Neutrophil (primary cell): ENCODE data around the gene NCKAP5L.

Source experiments
- H3K27ac ChIP-seq: fragments of 200-600 bp; sonication (generic); 2 replicates; pipeline ENCODE4 v1.5.1; 2016; ENCODE audit warnings: mild to moderate bottlenecking, moderate library complexity
- H3K27me3 ChIP-seq: fragments of 200-600 bp; sonication (generic); 2 replicates; pipeline ENCODE4 v1.6.0; 2016; ENCODE audit warnings: mild to moderate bottlenecking
- H3K36me3 ChIP-seq: fragments of 200-600 bp; sonication (generic); 2 replicates; pipeline ENCODE4 v1.5.1; 2017
- H3K4me1 ChIP-seq, 2 experiments: fragments of 200-600 bp in 1 of 2; sonication (generic) in 1 of 2; 1 replicate in 1 of 2; 2 replicates in 1 of 2; pipeline versions ENCODE4 v1.5.1 to v1.6.1; 2013 to 2016; ENCODE audit warnings: low read depth in 1 of 2, low read length in 1 of 2, mild to moderate bottlenecking in 1 of 2, moderate library complexity in 1 of 2; ENCODE audit not compliant: control insufficient read depth in 1 of 2, insufficient read depth in 1 of 2
- H3K4me3 ChIP-seq, 2 experiments: fragments of 200-600 bp in 1 of 2; sonication (generic) in 1 of 2; 1 replicate in 1 of 2; 2 replicates in 1 of 2; pipeline ENCODE4 v1.5.1; 2013 to 2016; ENCODE audit warnings: low read depth in 1 of 2, low read length in 1 of 2, mild to moderate bottlenecking in 1 of 2, moderate library complexity in 1 of 2
- H3K9me3 ChIP-seq: fragments of 200-600 bp; sonication (generic); 2 replicates; pipeline ENCODE4 v1.5.1; 2016
- TF ChIP-seq, protein P1 (sequence below): fragments of 200-600 bp; sonication (generic); IDR thresholded peaks from 2 replicates; pipeline ENCODE4 v1.5.1; 2016; ENCODE audit warnings: antibody characterized with exemption

The NCKAP5L gene

DNA sequence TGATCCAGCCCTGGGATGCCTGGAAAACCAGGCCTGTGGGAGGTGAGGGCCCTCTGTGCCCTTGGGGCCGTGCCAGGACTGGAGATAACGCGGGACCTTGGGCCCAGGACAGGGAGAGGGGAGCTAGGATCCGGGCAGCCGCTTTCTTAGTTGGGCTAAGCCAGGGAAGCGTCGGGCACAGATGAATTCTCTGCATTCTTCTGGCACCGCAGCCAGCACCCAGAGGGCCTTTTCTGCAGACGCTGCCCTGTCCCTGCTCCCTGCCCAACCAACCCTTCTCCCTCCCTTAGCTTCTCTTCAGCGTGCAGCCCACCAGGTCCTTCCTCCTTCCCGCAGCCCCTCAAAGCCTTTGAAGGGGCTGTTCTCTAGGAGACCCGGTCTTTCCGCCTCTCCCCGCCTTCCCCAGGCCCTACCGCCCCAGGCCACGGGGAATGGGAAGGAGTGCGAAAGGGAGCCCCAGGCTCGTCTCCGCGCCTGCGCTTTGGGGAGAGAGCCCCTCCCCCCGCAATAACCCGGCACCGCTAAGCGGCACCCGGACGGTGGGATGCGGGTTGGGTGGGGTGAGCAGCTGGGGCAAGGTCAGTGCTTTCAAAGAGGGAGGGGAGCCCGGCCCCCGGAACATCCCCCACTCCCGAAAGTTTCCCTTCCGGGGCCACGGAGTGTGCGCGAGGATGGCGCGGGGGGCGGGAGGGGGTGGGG is 663 bp downstream of the NCKAP5L start:
- TF ChIP-seq, protein P1, sequence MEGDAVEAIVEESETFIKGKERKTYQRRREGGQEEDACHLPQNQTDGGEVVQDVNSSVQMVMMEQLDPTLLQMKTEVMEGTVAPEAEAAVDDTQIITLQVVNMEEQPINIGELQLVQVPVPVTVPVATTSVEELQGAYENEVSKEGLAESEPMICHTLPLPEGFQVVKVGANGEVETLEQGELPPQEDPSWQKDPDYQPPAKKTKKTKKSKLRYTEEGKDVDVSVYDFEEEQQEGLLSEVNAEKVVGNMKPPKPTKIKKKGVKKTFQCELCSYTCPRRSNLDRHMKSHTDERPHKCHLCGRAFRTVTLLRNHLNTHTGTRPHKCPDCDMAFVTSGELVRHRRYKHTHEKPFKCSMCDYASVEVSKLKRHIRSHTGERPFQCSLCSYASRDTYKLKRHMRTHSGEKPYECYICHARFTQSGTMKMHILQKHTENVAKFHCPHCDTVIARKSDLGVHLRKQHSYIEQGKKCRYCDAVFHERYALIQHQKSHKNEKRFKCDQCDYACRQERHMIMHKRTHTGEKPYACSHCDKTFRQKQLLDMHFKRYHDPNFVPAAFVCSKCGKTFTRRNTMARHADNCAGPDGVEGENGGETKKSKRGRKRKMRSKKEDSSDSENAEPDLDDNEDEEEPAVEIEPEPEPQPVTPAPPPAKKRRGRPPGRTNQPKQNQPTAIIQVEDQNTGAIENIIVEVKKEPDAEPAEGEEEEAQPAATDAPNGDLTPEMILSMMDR: no peak
- H3K9me3 ChIP-seq: no peaks in the 10 kb centered on the region
- no peaks in the 10 kb centered on the region for H3K36me3 ChIP-seq
- peak overlapping the region; percentile 70 to 71 for H3K4me3 ChIP-seq
- H3K27me3 ChIP-seq: peaks cover 2% of the 10 kb centered on the region
- peaks cover 46 to 55% of the 10 kb centered on the region in 2 experiments for H3K4me1 ChIP-seq
- H3K27ac ChIP-seq: peak overlapping the region; percentile 76

DNA sequence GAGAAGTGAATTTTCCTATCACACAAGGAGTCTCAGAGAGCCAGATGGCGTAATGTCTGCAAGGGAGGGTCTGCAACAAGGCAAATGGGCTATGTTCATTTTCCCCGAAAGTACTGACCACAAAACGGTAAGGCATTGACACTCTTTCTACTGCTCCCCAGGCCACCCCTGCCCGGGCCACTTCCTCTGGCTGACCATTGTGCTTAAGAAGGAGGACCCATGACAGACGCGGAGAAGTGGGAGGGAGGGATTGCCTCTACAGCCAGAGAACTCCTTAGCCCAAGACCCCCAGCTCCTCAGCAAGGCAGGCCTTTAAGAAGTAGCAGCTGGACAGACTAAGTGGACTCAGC is 1.2 kb downstream of the NCKAP5L start:
- Histone ChIP-seq H3K27me3 (no peaks in the 10 kb centered on the region), H3K4me3 (peak overlapping the region in 1 of 2 experiments; percentile 71), H3K36me3 (no peaks in the 10 kb centered on the region), H3K4me1 (peaks cover 46 to 56% of the 10 kb centered on the region in 2 experiments), H3K27ac (peak overlapping the region; percentile 76), H3K9me3 (no peaks in the 10 kb centered on the region)
- TF ChIP-seq, protein P1: no peak

DNA sequence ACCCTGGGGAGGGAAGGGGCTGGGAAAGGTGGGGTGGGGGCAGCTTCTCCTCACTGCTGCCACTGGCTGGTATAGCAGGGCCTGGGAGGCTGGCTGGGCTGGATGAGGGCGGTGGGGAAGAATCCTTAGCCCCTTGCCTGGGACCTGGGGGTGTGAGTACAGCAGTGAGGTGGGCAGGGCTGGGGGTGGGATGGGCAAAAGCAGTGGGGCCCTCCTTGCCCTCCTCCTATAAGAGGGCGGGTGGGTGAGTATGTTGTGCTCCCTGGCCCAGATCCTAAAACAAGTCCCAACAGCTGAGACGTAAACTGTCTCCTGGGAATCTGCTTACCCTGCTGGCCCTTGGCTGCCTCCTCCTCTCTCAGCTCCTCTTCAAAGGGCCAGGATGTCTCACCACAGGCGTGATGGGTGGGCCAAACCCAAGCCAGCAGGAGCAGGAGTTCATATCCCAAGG is 2.2 kb downstream of the NCKAP5L start:
- Histone ChIP-seq H3K4me1 (peaks cover 56 to 66% of the 10 kb centered on the region in 2 experiments), H3K9me3 (no peaks in the 10 kb centered on the region), H3K27ac (peak overlapping the region; percentile 76)

DNA sequence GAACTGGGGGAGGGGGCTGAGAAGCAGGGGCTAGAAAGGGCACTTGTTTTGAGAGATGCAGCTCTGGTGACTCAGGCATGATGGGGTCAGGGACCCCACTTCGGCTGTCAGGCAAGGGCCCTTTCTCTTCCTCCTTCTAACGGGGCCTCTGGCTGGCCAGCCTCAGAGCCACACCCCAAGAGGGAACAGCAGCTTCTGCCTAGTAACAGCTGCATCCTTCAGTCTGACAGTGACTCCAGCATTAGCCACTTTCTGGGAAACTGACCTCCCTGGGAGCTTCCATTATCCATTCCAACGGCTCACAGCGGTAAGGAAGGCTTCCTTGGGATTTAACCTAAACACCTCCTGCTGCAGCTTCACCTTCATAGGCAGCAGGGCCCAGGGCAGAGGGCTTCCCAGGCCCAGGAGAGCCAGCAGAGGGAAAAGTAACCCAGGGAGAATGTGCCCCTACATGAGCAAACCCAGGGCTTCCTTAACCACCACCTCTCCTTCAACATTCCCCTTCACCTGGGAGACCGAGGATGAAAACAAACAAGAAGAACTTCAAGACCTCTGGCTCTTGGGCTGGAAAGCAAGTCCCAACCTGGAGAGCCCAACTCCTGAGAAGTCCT is 2.7 kb downstream of the NCKAP5L start:
- H3K27me3 ChIP-seq: no peaks in the 10 kb centered on the region
- H3K27ac ChIP-seq: peak overlapping the region; percentile 76
- H3K4me1 ChIP-seq: peaks cover 61 to 71% of the 10 kb centered on the region in 2 experiments
- TF ChIP-seq, protein P1: no peak
- H3K4me3 ChIP-seq: peak overlapping the region; percentile 49 to 53
- no peaks in the 10 kb centered on the region for H3K9me3 ChIP-seq
- no peaks in the 10 kb centered on the region for H3K36me3 ChIP-seq

More for the DNA sequence above, 2.2 kb downstream of the NCKAP5L start:
- no peaks in the 10 kb centered on the region for H3K27me3 ChIP-seq
- TF ChIP-seq, protein P1: no peak
- H3K4me3 ChIP-seq: no peak overlapping the region
- H3K36me3 ChIP-seq: no peaks in the 10 kb centered on the region

DNA sequence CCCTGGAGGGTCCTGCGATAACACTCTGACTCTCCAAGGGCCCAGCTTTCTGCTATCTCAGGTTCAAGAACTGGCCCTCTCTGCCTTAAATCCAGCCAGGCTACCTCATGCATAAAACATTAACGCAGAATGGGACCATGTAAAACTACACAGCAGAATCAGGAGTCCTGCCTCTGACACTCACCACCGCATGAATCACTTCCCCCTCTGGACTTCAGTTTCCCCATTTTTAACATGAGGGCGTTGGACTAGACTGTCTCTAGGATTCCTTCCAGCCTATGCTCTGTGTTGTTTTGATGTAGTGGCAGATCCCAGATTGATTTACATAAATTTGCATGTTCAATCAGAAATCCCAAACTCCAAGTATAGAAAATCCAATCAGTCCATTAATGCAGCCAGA is 3.3 kb downstream of the NCKAP5L start:
- Histone ChIP-seq H3K36me3 (no peaks in the 10 kb centered on the region), H3K4me1 (peaks cover 61 to 73% of the 10 kb centered on the region in 2 experiments), H3K4me3 (peak overlapping the region; percentile 49 to 53), H3K9me3 (no peaks in the 10 kb centered on the region), H3K27ac (peak overlapping the region; percentile 76), H3K27me3 (no peaks in the 10 kb centered on the region)
- TF ChIP-seq, protein P1: no peak
